Neural cell (in vitro differentiated cells): ENCODE results near the gene SEMA6A.

Source experiments
- CTCF ChIP-seq: fragments of 450-650 bp; IDR thresholded peaks from 2 replicates; pipeline ENCODE4 v1.5.1; 2014; ENCODE audit warnings: antibody characterized with exemption, mild to moderate bottlenecking, moderate library complexity; ENCODE audit not compliant: poor library complexity, severe bottlenecking
- EZH2 ChIP-seq: fragments of 200-600, 300-800 bp; shearing (Covaris generic), sonication (generic); IDR thresholded peaks from 2 replicates; pipeline ENCODE4 v1.6.1; 2014; ENCODE audit warnings: antibody characterized with exemption, low read length, borderline replicate concordance, mild to moderate bottlenecking; ENCODE audit not compliant: insufficient read depth, poor library complexity, severe bottlenecking
- POLR2AphosphoS5 ChIP-seq: IDR thresholded peaks from 2 replicates; pipeline ENCODE4 v1.6.1; 2012
- RAD21 ChIP-seq: fragments of 450-650 bp; conservative IDR thresholded peaks from 2 replicates; pipeline ENCODE4 v1.6.1; 2014; ENCODE audit warnings: antibody characterized with exemption, mild to moderate bottlenecking, moderate library complexity

GRCh38 chr5:116442931-116443551 is 131.6 kb downstream of the SEMA6A start:
- TF ChIP-seq CTCF: no peak
- TF ChIP-seq EZH2: no peak
- TF ChIP-seq RAD21: no peak
- TF ChIP-seq POLR2AphosphoS5: no peak
